GM19043 (cell line): ENCODE measurements around the gene C1orf50.

Source experiments
- ATAC-seq: cut with Tn5 transposase; IDR thresholded peaks from one replicate; pipeline ENCODE4 v1.9.1; 2021; ENCODE audit warnings: low read depth; ENCODE audit not compliant: unreplicated experiment

Gene C1orf50

DNA sequence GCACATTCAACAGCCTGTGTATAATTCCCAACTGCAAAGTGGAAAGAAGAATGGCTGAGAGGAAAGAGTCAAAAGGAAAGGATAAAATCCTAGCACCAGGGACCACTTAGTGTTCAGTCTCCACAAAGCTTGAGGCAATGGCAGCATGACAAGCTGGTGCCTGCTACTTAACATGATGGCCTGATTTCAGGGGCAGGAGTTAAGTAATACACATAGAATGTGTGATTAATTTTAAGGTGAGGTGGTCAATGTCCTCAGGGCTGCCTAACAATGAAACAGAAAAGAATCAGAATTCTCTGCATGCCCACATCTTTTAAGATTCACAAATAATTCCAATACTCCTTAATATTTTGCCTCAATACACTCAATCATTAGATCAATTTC is 9.2 kb upstream of the C1orf50 start:
- ATAC-seq: no peak

GRCh38 chr1:42758641-42759040 is 8.4 kb upstream of the C1orf50 start:
- no peak for ATAC-seq

- ATAC-seq: no peak
Observed at GRCh38 chr1:42759114-42759513, 7.9 kb upstream of the C1orf50 start.

DNA sequence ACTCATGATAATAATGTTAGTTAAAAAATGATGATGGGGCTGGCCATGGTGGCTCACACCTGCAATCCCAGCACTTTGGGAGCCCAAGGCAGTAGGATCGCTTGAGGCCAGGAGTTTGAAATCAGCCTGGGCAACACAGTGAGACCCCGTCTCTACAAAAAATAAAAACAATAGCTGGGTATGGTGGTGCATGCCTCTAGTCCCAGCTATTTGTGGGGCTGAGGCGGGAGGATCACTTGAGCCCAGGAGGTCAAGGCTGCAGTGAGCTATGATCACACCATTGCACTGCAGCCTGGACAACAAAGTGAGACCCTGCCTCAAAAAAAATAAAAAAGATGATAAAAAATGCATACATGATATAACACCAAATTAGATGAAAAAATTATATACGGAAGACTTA is 5.5 kb upstream of the C1orf50 start:
- ATAC-seq: no peak

GRCh38 chr1:42762269-42762668 is 4.8 kb upstream of the C1orf50 start:
- no peak for ATAC-seq

- ATAC-seq: no peak
Observed at GRCh38 chr1:42765269-42765668, 1.8 kb upstream of the C1orf50 start.

DNA sequence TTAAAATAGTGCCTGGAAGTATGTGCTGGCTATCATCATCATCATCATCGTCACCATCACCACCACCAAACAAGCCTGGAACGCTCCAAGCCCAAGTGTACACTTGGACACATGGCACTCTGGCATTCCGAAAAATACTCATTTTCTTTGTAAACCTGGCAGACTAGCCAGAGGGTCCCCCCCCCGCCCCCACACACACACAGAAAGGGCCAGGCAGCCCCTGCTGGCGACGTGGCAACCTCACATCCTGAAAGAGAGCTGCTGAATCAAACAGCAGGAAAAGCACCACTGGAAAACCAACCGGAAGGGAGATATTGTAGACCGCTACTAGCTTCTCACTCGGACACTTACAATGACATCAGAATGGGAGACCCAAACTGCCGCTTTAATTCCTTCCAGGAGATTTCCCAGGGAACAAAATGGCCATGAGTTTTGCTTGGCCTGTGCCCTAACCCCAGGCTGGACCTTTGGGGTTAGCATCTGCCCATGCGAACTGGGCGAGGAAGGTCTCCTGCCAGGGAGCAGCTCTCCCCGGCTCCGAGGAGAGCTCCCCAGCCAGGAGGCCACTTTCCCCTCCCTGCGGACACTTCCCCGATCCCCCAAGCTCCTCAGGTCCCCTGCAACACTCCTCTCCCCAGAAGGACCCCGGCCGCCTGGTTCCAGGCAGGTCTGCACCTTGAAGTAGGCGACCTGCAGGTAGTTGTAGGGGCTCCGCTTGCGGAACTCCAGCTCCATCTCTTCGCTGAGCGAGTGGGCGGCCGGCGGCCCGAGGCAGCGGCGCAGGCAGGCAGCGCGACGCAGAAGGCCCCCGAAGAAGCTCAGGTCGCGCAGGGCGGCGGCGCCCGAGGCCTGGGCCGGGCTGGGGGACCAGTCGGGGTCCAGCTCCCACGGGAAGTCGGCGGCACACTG is 963 bp upstream of the C1orf50 start:
- ATAC-seq: peak; percentile 7

DNA sequence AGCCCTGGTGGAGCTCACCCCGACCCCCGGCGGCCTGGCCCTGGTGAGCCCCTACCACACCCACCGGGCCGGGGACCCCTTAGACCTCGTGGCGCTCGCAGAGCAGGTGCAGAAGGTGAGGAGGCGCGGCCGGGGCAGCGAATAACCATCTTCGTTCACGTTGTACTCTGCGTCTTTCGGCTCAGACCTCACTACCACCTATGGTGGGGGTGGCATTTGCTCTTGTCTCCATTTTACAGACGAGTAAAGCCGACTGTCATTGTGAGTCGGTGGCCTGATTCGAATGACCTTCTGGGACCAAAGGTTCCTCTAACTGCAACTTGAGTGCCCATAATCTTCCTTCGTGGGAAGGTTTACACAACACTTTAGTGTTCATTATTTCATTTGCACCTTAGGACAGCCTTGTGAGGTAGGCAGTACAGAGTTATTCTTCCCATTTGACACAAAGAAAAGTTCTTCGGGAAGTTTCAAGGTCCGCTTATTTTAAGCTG is 506 bp downstream of the C1orf50 start:
- ATAC-seq: peak; percentile 7

DNA sequence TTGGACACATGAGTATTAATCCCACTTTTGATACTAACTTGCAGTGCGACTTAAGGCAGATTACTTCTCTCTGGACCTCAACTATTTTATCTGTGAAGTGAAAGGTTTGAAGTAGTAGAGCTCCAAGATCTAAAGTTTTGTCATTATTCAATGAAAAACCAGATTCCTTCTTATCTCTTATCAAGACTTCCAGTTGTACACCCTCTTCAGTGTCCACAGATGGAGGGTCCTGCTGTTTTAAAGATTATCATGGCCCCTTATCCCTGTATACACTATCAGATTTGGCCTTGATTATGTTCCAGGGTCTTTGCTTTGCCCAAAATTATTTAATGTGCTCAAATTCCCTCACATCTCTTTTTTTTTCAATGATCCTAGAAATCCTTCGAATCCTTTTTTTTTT is 1.1 kb downstream of the C1orf50 start:
- no peak for ATAC-seq

GRCh38 chr1:42769811-42770210 is 2.8 kb downstream of the C1orf50 start:
- ATAC-seq: no peak

DNA sequence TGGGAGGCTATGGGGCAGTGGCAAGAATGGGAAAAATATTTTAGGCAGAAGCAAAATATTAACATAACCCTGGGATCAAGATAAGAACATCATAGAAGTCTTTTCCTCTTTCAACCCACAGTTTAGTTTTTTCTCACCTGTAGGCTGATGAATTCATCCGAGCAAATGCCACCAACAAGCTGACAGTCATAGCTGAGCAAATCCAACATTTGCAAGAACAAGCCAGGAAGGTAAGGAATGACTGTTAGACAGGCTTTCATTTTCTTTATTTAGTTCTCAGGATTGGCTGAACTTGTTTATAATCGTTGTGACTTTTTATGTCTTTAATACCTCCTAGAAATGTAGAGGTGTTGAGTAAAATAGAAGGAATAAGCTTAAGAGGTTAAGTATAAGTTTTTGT is 6.4 kb downstream of the C1orf50 start:
- no peak for ATAC-seq

DNA sequence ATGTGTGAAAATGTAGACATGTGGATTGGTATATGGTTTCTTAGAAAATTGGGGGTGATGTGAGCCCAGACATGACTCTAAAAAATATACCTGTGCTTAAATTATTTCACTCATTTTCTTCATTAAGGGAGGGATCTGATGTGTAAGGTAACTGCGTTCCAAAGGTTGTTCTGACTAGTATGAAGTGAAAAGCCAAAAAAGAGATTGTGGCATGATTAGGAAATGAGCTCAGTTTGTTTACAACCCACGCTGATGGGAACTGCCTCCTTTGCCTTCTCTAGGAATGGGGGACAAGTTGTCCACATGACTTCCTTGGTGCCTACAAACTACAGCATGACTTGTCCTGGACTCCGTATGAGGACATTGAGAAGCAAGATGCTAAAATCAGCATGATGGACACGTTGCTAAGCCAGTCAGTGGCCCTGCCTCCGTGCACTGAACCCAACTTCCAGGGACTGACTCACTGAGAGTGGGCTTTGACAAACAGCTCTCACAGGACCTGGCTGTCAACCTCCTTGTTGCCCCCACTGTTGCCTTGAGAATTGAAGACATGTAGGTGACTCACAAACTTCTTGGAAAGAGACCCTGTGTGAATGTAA is 8.0 kb downstream of the C1orf50 start:
- no peak for ATAC-seq

DNA sequence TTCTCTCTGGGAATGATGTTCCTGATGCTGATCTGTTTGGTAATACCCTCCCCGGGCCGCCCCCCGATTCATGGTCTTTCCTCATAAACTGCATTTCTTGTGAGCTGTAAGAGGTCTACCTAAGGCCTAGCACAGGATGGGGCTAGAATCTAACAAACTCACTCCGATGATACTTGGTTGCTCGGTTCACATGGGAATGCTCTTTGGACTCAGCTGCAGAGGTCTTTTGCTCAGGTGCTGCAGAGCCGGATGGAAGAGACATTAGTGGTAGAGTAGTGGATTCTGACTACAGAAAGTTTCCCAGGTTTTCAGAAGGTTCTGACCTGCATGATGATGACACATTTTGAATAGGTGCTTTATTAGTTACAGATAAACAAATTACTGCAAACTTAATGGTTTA is 9.5 kb downstream of the C1orf50 start:
- no peak for ATAC-seq

- no peak for ATAC-seq
Observed at GRCh38 chr1:42777852-42778251, 10.8 kb downstream of the C1orf50 start.

- no peak for ATAC-seq
Observed at GRCh38 chr1:42779725-42780124, 12.7 kb downstream of the C1orf50 start.

- no peak for ATAC-seq
Observed at GRCh38 chr1:42780176-42780575, 13.1 kb downstream of the C1orf50 start.

- ATAC-seq: no peak
Observed at GRCh38 chr1:42783092-42783491, 16.0 kb downstream of the C1orf50 start.

GRCh38 chr1:42784547-42784945 is 17.5 kb downstream of the C1orf50 start:
- no peak for ATAC-seq

DNA sequence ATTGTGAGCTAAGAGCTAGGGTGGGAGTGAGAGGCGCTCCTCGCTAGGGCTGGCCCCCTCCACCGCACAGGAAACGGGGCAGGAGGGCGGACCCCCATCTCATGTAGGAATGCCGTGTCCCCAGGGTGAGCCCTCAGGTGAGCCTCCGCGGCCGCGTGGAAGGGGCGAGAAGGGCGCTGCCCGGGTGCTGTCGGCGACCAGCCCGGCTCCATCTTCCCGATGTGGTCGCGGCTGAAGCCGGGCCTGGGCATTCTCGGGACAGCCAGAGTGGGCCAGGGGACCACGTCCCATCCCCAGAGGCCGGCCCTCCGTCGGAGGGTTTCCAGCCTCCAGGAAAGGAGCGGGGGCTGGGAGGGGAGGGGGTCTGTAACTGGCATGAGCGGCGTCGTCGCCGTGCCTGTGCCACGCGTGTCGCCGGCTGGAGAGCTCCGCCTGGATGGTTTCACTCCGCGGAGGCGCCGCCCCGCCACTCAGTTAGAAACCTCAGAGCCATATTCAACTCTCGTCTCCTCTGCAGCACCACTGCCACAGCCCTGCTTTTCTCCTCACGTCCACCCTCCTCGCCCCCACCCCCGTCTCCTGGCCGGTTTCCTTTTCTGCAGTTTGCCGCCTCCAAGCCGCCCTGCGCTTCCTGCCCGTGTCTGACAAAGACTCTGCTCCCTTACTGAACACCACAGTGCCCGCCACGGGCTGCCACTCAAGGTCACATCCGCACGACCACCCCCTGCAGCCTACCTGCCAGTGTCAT is 18.1 kb downstream of the C1orf50 start, which contains the start of gene TMEM269:
TMEM269 (plus strand) TSS at position 46 of the 748 bp plus-strand sequence. CDS start 4,903 bp downstream, outside the sequence.
- no peak for ATAC-seq

DNA sequence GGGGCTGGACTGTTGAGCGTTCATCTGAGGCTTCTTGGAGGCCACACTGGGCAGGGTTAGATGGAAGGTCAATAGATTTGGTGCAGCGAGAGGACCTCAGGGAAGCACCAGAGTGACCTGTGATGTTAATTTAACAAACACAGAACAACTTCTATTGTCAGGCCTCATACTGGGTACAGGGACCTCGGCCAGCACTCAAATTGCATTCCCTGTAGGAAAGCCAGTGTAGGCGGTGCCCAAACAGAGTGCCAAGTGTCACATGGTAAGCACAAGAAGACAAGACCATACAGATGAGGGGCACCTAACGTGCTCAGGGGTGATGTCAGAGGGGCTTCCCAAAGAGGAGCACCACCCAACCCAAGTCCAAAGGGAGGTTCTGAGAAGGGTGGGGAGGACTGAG is 19.0 kb downstream of the C1orf50 start:
- ATAC-seq: no peak

DNA sequence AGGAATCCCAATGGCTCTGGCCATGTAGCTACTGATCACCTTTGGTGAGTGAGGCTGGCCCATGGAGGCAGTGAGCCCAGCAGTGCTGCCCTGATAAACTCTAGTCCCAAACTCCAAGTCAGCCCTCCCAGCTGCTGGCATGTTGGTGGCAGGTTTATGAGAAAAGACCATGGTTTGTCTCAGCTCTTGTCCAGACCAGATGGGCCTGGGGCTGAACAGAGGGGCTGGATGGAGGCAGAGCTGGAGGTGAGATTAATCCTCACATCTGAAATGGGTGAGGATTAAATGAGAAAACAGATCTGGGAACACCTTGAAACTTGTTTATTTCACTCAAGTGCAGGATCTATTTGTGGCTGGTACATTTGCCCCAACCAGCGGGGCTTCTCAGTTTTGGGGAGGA is 21.0 kb downstream of the C1orf50 start:
- no peak for ATAC-seq
